K562 (cell line): Measurements from ENCODE around the gene TIGD1. TPM values are rescaled to one million over a fixed set of nuclear protein-coding genes. Genes with fewer than 3 reads are reported as not detected.

Source experiments
- BDP1 ChIP-seq: IDR thresholded peaks from 3 replicates; pipeline ENCODE4 v1.6.1; 2011; ENCODE audit not compliant: insufficient read length, insufficient read depth
- C11orf30 ChIP-seq: fragments of 450-650 bp; IDR thresholded peaks from 2 replicates; pipeline ENCODE4 v1.6.1; 2016; ENCODE audit warnings: low read depth, mild to moderate bottlenecking
- CHD4 ChIP-seq: fragments of 200-600 bp; sonication (generic); IDR thresholded peaks from 3 replicates; pipeline ENCODE4 v1.6.1; 2012; ENCODE audit warnings: low read depth, mild to moderate bottlenecking, mixed read lengths, low read length, inconsistent platforms; ENCODE audit not compliant: insufficient read depth, insufficient replicate concordance, poor library complexity, severe bottlenecking
- FOXJ3 ChIP-seq: sonication (generic); formaldehyde crosslinking; IDR thresholded peaks from 2 replicates; pipeline ENCODE4 v1.4.0; 2020; ENCODE audit warnings: mild to moderate bottlenecking, missing genetic modification reagents
- HDGF ChIP-seq: fragments of 450-650 bp; IDR thresholded peaks from 2 replicates; pipeline ENCODE4 v1.6.1; 2016
- HNRNPK ChIP-seq: fragments of 200-400 bp; formaldehyde crosslinking; IDR thresholded peaks from one replicate; pipeline ENCODE4 v1.6.1; 2018; ENCODE audit warnings: mild to moderate bottlenecking, low read depth, low read length; ENCODE audit not compliant: poor library complexity, severe bottlenecking
- MEF2D ChIP-seq: conservative IDR thresholded peaks from 2 replicates; pipeline ENCODE4 v1.6.1; 2016; ENCODE audit warnings: low read depth, missing genetic modification characterization, missing compliant biosample characterization
- MXI1 ChIP-seq: IDR thresholded peaks from 2 replicates; pipeline ENCODE4 v1.6.1; 2011; ENCODE audit warnings: low read depth, mild to moderate bottlenecking, improper control_type of control experiment, low read length
- NFE2 ChIP-seq: IDR thresholded peaks from 2 replicates; pipeline ENCODE4 v1.6.1; 2014; ENCODE audit warnings: antibody characterized with exemption, low read depth
- NFE2L1 ChIP-seq: fragments of 450-650 bp; IDR thresholded peaks from 2 replicates; pipeline ENCODE4 v1.6.1; 2016; ENCODE audit warnings: missing genetic modification characterization, low read depth, mild to moderate bottlenecking, missing compliant biosample characterization, moderate library complexity, borderline replicate concordance
- UBTF ChIP-seq, 2 experiments: IDR thresholded peaks; 2 replicates each; pipeline ENCODE4 v1.6.1; 2012; ENCODE audit warnings: improper control_type of control experiment in 2 of 2, low read depth in 2 of 2, low read length in 2 of 2, borderline replicate concordance in 1 of 2
- ZNF583 ChIP-seq: fragments of 250-450 bp; sonication (Bioruptor Pico); IDR thresholded peaks from 2 replicates; pipeline ENCODE4 v1.4.0; 2020
- ZNF717 ChIP-seq: fragments of 250-450 bp; sonication (Bioruptor Pico); IDR thresholded peaks from 2 replicates; pipeline ENCODE4 v1.5.0; 2021
- polyA plus RNA-seq, 8 experiments: library from polyadenylated mRNA; depleted of rRNA in 4 of 8; stranded (reverse) in 5 of 8; unstranded in 3 of 8; fragments of >200 nt; fragmentation: Nextera tagmentation in 2 of 8; fragmentation: Illumina TruSeq in 1 of 8; extraction: Ambion mirVana in 2 of 8; extraction: Trizol in 1 of 8; gene quantifications; 2 replicates each; pipeline versions ENCODE4 v1.2.1 to v1.2.3, GENCODE V29; 2011 to 2014; ENCODE audit warnings: inconsistent platforms in 1 of 8, missing spikeins in 1 of 8
- total RNA-seq, 7 experiments: library from RNA; depleted of rRNA in 6 of 7; stranded (reverse); fragments of >200 nt in 6 of 7; fragmentation: Illumina TruSeq in 2 of 7; extraction: Trizol in 2 of 7; gene quantifications; 2 replicates each; pipeline versions ENCODE4 v1.2.1 to v1.2.3, GENCODE V29; 2011 to 2021; ENCODE audit warnings: low replicate concordance in 1 of 7
- TF ChIP-seq, protein P1 (sequence below): fragments of 250-450 bp; sonication (Bioruptor Pico); IDR thresholded peaks from 2 replicates; pipeline ENCODE4 v1.9.0; 2021; ENCODE audit warnings: mild to moderate bottlenecking
- TF ChIP-seq, protein P2 (sequence below), 2 experiments: fragments of 150-350 bp in 1 of 2; IDR thresholded peaks; 2 replicates each; pipeline ENCODE4 v1.6.1; 2012 to 2016; ENCODE audit warnings: low read depth in 2 of 2, low read length in 2 of 2, mild to moderate bottlenecking in 1 of 2, moderate library complexity in 1 of 2
- TF ChIP-seq, protein P3 (sequence below), 2 experiments: fragments of 450-650 bp; conservative IDR thresholded peaks; 2 replicates each; pipeline ENCODE4 v1.6.1; 2017; ENCODE audit warnings: mild to moderate bottlenecking in 2 of 2, moderate library complexity in 2 of 2
- TF ChIP-seq, protein P4 (sequence below): fragments of 200-800 bp; sonication (Bioruptor generic); IDR thresholded peaks from 2 replicates; pipeline ENCODE4 v1.6.1; 2017; ENCODE audit warnings: missing genetic modification characterization, missing compliant biosample characterization

The TIGD1 gene
- total and polyA plus RNA-seq, 9 of the 15 experiments (the other 6 are each of a cell fraction or from before 2014, with no cell fraction given) = 2.0 to 10.1 (median 6.6) TPM

GRCh38 chr2:232588680-232589585 lies 38.6 kb upstream of the TIGD1 start (continued):
- TF ChIP-seq UBTF (IDR thresholded peaks at IDR 0.05; ENCODE audit: borderline replicate concordance in 1 of 2, low read depth in 2 of 2, low read length in 2 of 2) = no peak
- peak; percentile 53 for TF ChIP-seq C11orf30
- peak; percentile 39; the same call in 1 of the 2 replicates for TF ChIP-seq NFE2L1 (tag)
- TF ChIP-seq, protein P1, sequence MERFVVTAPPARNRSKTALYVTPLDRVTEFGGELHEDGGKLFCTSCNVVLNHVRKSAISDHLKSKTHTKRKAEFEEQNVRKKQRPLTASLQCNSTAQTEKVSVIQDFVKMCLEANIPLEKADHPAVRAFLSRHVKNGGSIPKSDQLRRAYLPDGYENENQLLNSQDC = no peak
- TF ChIP-seq HNRNPK = no peak
- no peak for TF ChIP-seq HDGF
- TF ChIP-seq MXI1 = no peak
- TF ChIP-seq NFE2 = peak; percentile 63
- no peak for TF ChIP-seq FOXJ3 (CRISPR knock-in tag)
- no peak for TF ChIP-seq ZNF717
- TF ChIP-seq ZNF583 (CRISPR knock-in tag) = no peak
- no peak for TF ChIP-seq MEF2D (tag)
- TF ChIP-seq CHD4 = no peak
- TF ChIP-seq, protein P2, sequence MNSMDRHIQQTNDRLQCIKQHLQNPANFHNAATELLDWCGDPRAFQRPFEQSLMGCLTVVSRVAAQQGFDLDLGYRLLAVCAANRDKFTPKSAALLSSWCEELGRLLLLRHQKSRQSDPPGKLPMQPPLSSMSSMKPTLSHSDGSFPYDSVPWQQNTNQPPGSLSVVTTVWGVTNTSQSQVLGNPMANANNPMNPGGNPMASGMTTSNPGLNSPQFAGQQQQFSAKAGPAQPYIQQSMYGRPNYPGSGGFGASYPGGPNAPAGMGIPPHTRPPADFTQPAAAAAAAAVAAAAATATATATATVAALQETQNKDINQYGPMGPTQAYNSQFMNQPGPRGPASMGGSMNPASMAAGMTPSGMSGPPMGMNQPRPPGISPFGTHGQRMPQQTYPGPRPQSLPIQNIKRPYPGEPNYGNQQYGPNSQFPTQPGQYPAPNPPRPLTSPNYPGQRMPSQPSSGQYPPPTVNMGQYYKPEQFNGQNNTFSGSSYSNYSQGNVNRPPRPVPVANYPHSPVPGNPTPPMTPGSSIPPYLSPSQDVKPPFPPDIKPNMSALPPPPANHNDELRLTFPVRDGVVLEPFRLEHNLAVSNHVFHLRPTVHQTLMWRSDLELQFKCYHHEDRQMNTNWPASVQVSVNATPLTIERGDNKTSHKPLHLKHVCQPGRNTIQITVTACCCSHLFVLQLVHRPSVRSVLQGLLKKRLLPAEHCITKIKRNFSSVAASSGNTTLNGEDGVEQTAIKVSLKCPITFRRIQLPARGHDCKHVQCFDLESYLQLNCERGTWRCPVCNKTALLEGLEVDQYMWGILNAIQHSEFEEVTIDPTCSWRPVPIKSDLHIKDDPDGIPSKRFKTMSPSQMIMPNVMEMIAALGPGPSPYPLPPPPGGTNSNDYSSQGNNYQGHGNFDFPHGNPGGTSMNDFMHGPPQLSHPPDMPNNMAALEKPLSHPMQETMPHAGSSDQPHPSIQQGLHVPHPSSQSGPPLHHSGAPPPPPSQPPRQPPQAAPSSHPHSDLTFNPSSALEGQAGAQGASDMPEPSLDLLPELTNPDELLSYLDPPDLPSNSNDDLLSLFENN (IDR thresholded peaks at IDR 0.05; ENCODE audit: low read depth in 2 of 2, low read length in 2 of 2) = no peak
- TF ChIP-seq, protein P3, sequence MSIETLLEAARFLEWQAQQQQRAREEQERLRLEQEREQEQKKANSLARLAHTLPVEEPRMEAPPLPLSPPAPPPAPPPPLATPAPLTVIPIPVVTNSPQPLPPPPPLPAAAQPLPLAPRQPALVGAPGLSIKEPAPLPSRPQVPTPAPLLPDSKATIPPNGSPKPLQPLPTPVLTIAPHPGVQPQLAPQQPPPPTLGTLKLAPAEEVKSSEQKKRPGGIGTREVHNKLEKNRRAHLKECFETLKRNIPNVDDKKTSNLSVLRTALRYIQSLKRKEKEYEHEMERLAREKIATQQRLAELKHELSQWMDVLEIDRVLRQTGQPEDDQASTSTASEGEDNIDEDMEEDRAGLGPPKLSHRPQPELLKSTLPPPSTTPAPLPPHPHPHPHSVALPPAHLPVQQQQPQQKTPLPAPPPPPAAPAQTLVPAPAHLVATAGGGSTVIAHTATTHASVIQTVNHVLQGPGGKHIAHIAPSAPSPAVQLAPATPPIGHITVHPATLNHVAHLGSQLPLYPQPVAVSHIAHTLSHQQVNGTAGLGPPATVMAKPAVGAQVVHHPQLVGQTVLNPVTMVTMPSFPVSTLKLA (conservative IDR thresholded peaks at IDR 0.05) = no peak
- TF ChIP-seq, protein P4, sequence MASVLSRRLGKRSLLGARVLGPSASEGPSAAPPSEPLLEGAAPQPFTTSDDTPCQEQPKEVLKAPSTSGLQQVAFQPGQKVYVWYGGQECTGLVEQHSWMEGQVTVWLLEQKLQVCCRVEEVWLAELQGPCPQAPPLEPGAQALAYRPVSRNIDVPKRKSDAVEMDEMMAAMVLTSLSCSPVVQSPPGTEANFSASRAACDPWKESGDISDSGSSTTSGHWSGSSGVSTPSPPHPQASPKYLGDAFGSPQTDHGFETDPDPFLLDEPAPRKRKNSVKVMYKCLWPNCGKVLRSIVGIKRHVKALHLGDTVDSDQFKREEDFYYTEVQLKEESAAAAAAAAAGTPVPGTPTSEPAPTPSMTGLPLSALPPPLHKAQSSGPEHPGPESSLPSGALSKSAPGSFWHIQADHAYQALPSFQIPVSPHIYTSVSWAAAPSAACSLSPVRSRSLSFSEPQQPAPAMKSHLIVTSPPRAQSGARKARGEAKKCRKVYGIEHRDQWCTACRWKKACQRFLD (CRISPR knock-in tag) = no peak
- no peak for TF ChIP-seq BDP1
